Uterus (tissue), 2 donors: Measurements from ENCODE around the gene NR6A1.

Source experiments
- POLR2A ChIP-seq, 2 donors: fragments of 450-650 bp; IDR thresholded peaks; one replicate each; pipeline ENCODE4 v1.6.1; 2016; ENCODE audit warnings: antibody characterized with exemption in 2 of 2, mild to moderate bottlenecking in 1 of 2, moderate library complexity in 1 of 2
- TF ChIP-seq, protein P1 (sequence below), 4 experiments: fragments of 200-600 bp in 2 of 4; fragments of 450-650 bp in 2 of 4; sonication (generic) in 2 of 4; IDR thresholded peaks; one replicate each; pipeline ENCODE4 v1.5.1; 2016 to 2019; ENCODE audit warnings: antibody characterized with exemption in 4 of 4, mild to moderate bottlenecking in 2 of 4, moderate library complexity in 1 of 4

DNA sequence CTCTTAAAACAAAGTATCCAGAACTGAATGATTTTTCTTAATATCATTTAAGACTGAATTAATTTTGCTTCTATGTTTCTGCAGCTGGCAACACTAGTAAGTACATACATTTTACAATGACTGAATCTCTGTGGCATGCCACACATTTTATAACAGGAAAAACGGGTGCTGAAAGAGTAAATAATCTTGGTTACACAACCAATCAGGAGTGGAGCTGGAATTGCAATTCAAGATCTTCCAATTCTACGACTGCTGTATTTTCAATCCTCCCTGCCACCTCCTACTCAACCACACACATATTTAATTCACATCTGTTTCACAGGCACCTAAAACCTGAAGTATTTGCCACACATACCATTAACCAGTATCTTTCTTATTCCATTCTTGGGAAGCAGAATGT is 211.2 kb downstream of the NR6A1 start:
- TF ChIP-seq, protein P1, sequence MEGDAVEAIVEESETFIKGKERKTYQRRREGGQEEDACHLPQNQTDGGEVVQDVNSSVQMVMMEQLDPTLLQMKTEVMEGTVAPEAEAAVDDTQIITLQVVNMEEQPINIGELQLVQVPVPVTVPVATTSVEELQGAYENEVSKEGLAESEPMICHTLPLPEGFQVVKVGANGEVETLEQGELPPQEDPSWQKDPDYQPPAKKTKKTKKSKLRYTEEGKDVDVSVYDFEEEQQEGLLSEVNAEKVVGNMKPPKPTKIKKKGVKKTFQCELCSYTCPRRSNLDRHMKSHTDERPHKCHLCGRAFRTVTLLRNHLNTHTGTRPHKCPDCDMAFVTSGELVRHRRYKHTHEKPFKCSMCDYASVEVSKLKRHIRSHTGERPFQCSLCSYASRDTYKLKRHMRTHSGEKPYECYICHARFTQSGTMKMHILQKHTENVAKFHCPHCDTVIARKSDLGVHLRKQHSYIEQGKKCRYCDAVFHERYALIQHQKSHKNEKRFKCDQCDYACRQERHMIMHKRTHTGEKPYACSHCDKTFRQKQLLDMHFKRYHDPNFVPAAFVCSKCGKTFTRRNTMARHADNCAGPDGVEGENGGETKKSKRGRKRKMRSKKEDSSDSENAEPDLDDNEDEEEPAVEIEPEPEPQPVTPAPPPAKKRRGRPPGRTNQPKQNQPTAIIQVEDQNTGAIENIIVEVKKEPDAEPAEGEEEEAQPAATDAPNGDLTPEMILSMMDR (IDR thresholded peaks at IDR 0.05) = no peak
- TF ChIP-seq POLR2A (IDR thresholded peaks at IDR 0.05) = no peak
